ENCODE data around the gene TMEM186. TPM values are rescaled to one million over a fixed set of nuclear protein-coding genes. Genes with fewer than 3 reads are reported as not detected.

Gene TMEM186
- total and polyA plus RNA-seq, 3 experiments from 2014 or later: 11.8 to 16.4 (median 15.6) TPM

GRCh38 chr16:8832717-8833105 is 35.3 kb upstream of the TMEM186 start:
- peaks cover 18% of the 10 kb centered on the region for H3K36me3 ChIP-seq (ENCODE audit: insufficient read depth, low read length)
- Mint-ChIP-seq H3K4me3 (peak overlapping the region in 1 of 7 donors; percentile 82), H3K9me3 (no peaks in the 10 kb centered on the region), H3K27ac (peak overlapping the region in 4 of 8 donors; percentile 46 to 94 (median 69)), H3K4me1 (peaks cover 19 to 28% (median 27%) of the 10 kb centered on the region in 3 donors), H3K27me3 (no peaks in the 10 kb centered on the region), H3K36me3 (peaks cover 5 to 41% (median 8%) of the 10 kb centered on the region in 3 donors)
- CTCF ChIA-PET: no interaction called here
- no peak overlapping the region for H3K4me3 ChIP-seq (ENCODE audit: low read length)
- H3K27me3 ChIP-seq (ENCODE audit: insufficient read depth, low read length, poor library complexity, severe bottlenecking): no peaks in the 10 kb centered on the region
- H3K4me1 ChIP-seq (ENCODE audit: insufficient read depth, low read length): no peaks in the 10 kb centered on the region
- no peak overlapping the region for H3K27ac ChIP-seq (ENCODE audit: low read depth, low read length)
- H3K9me3 ChIP-seq (ENCODE audit: low read length): no peaks in the 10 kb centered on the region
- POLR2A ChIA-PET: no interaction called here
- no peak for DNase-seq

- Histone ChIP-seq H3K4me3 (ENCODE audit: low read length) (no peak overlapping the region), H3K27ac (ENCODE audit: low read depth, low read length) (no peak overlapping the region), H3K36me3 (ENCODE audit: insufficient read depth, low read length) (peaks cover 18% of the 10 kb centered on the region), H3K4me1 (ENCODE audit: insufficient read depth, low read length) (no peaks in the 10 kb centered on the region), H3K27me3 (ENCODE audit: insufficient read depth, low read length, poor library complexity, severe bottlenecking) (no peaks in the 10 kb centered on the region), H3K9me3 (ENCODE audit: low read length) (no peaks in the 10 kb centered on the region)
- peaks cover 5 to 41% (median 8%) of the 10 kb centered on the region in 3 donors for H3K36me3 Mint-ChIP-seq
- peak overlapping the region in 2 of 8 donors; percentile 58 to 74 for H3K27ac Mint-ChIP-seq
- no peaks in the 10 kb centered on the region for H3K27me3 Mint-ChIP-seq
- peaks cover 19 to 28% (median 27%) of the 10 kb centered on the region in 3 donors for H3K4me1 Mint-ChIP-seq
- CTCF ChIA-PET: no interaction called here
- DNase-seq: no peak
- POLR2A ChIA-PET: no interaction called here
- H3K4me3 Mint-ChIP-seq: peak overlapping the region in 1 of 7 donors; percentile 82
- no peaks in the 10 kb centered on the region for H3K9me3 Mint-ChIP-seq
Observed at GRCh38 chr16:8831871-8832716, 34.7 kb upstream of the TMEM186 start.

GRCh38 chr16:8831450-8831849 is 34.0 kb upstream of the TMEM186 start:
- Histone ChIP-seq H3K4me3 (ENCODE audit: low read length) (no peak overlapping the region), H3K4me1 (ENCODE audit: insufficient read depth, low read length) (no peaks in the 10 kb centered on the region), H3K27ac (ENCODE audit: low read depth, low read length) (no peak overlapping the region), H3K27me3 (ENCODE audit: insufficient read depth, low read length, poor library complexity, severe bottlenecking) (no peaks in the 10 kb centered on the region), H3K9me3 (ENCODE audit: low read length) (no peaks in the 10 kb centered on the region), H3K36me3 (ENCODE audit: insufficient read depth, low read length) (peaks cover 18% of the 10 kb centered on the region)
- peak overlapping the region in 1 of 8 donors; percentile 38 for H3K27ac Mint-ChIP-seq
- H3K36me3 Mint-ChIP-seq: peaks cover 5 to 44% (median 8%) of the 10 kb centered on the region in 3 donors
- peaks cover 19 to 28% (median 27%) of the 10 kb centered on the region in 3 donors for H3K4me1 Mint-ChIP-seq
- ChIA-PET POLR2A (no interaction called here), CTCF (interaction anchor here (1.0 kb wide), 1 partner anchor 22 kb away, joined by 3 read pairs; no protein-coding TSS in a partner anchor)
- no peak overlapping the region for H3K4me3 Mint-ChIP-seq
- no peaks in the 10 kb centered on the region for H3K9me3 Mint-ChIP-seq
- DNase-seq: no peak
- H3K27me3 Mint-ChIP-seq: no peaks in the 10 kb centered on the region

- H3K27me3 ChIP-seq (ENCODE audit: insufficient read depth, low read length, poor library complexity, severe bottlenecking): no peaks in the 10 kb centered on the region
- no peak overlapping the region for H3K27ac ChIP-seq (ENCODE audit: low read depth, low read length)
- Mint-ChIP-seq H3K4me3 (no peak overlapping the region), H3K27ac (no peak overlapping the region), H3K9me3 (no peaks in the 10 kb centered on the region), H3K4me1 (peaks cover 14 to 23% (median 17%) of the 10 kb centered on the region in 3 donors), H3K27me3 (no peaks in the 10 kb centered on the region), H3K36me3 (peaks cover 5 to 56% (median 12%) of the 10 kb centered on the region in 3 donors)
- no peak overlapping the region for H3K4me3 ChIP-seq (ENCODE audit: low read length)
- ChIA-PET CTCF (no interaction called here), POLR2A (no interaction called here)
- no peak for DNase-seq
- no peaks in the 10 kb centered on the region for H3K9me3 ChIP-seq (ENCODE audit: low read length)
- H3K4me1 ChIP-seq (ENCODE audit: insufficient read depth, low read length): no peaks in the 10 kb centered on the region
- H3K36me3 ChIP-seq (ENCODE audit: insufficient read depth, low read length): peaks cover 18% of the 10 kb centered on the region
Observed at GRCh38 chr16:8828541-8829165, 31.2 kb upstream of the TMEM186 start.

- ChIA-PET POLR2A (no interaction called here), CTCF (no interaction called here)
- no peaks in the 10 kb centered on the region for H3K4me1 ChIP-seq (ENCODE audit: insufficient read depth, low read length)
- no peaks in the 10 kb centered on the region for H3K9me3 ChIP-seq (ENCODE audit: low read length)
- H3K36me3 ChIP-seq (ENCODE audit: insufficient read depth, low read length): peaks cover 9% of the 10 kb centered on the region
- peaks cover 5 to 64% (median 12%) of the 10 kb centered on the region in 3 donors for H3K36me3 Mint-ChIP-seq
- H3K4me1 Mint-ChIP-seq: peaks cover 6 to 11% (median 9%) of the 10 kb centered on the region in 3 donors
- no peak overlapping the region for H3K27ac ChIP-seq (ENCODE audit: low read depth, low read length)
- no peaks in the 10 kb centered on the region for H3K9me3 Mint-ChIP-seq
- no peaks in the 10 kb centered on the region for H3K27me3 Mint-ChIP-seq
- no peak overlapping the region for H3K4me3 ChIP-seq (ENCODE audit: low read length)
- no peak overlapping the region for H3K4me3 Mint-ChIP-seq
- peak overlapping the region in 1 of 8 donors; percentile 50 for H3K27ac Mint-ChIP-seq
- H3K27me3 ChIP-seq (ENCODE audit: insufficient read depth, low read length, poor library complexity, severe bottlenecking): no peaks in the 10 kb centered on the region
- no peak for DNase-seq
Observed at GRCh38 chr16:8826278-8826879, 28.9 kb upstream of the TMEM186 start.

- no peak overlapping the region for H3K27ac ChIP-seq (ENCODE audit: low read depth, low read length)
- H3K36me3 ChIP-seq (ENCODE audit: insufficient read depth, low read length): peaks cover 12% of the 10 kb centered on the region
- Mint-ChIP-seq H3K36me3 (peaks cover 1 to 63% (median 12%) of the 10 kb centered on the region in 3 donors), H3K9me3 (no peaks in the 10 kb centered on the region), H3K27me3 (no peaks in the 10 kb centered on the region), H3K4me3 (no peak overlapping the region), H3K27ac (peak overlapping the region in 3 of 8 donors; percentile 5 to 85 (median 61)), H3K4me1 (peaks cover 10 to 14% (median 12%) of the 10 kb centered on the region in 3 donors)
- CTCF ChIA-PET: no interaction called here
- no peak overlapping the region for H3K4me3 ChIP-seq (ENCODE audit: low read length)
- H3K4me1 ChIP-seq (ENCODE audit: insufficient read depth, low read length): peaks cover 3% of the 10 kb centered on the region
- no peaks in the 10 kb centered on the region for H3K27me3 ChIP-seq (ENCODE audit: insufficient read depth, low read length, poor library complexity, severe bottlenecking)
- no peak for DNase-seq
- H3K9me3 ChIP-seq (ENCODE audit: low read length): no peaks in the 10 kb centered on the region
- POLR2A ChIA-PET: no interaction called here
Observed at GRCh38 chr16:8822403-8822802, 25.0 kb upstream of the TMEM186 start.

- CTCF ChIA-PET: interaction anchor here (1.3 kb wide), 2 partner anchors 60 to 319 kb away, joined by 3 to 5 read pairs; no protein-coding TSS in a partner anchor
- no peak for DNase-seq
- peaks cover 14% of the 10 kb centered on the region for H3K36me3 ChIP-seq (ENCODE audit: insufficient read depth, low read length)
- peaks cover 12% of the 10 kb centered on the region for H3K4me1 ChIP-seq (ENCODE audit: insufficient read depth, low read length)
- Mint-ChIP-seq H3K27ac (peak overlapping the region in 4 of 8 donors; percentile 24 to 71 (median 43)), H3K4me3 (no peak overlapping the region), H3K9me3 (no peaks in the 10 kb centered on the region), H3K36me3 (peaks cover 15 to 75% (median 20%) of the 10 kb centered on the region in 3 donors), H3K4me1 (peaks cover 21 to 27% (median 23%) of the 10 kb centered on the region in 3 donors), H3K27me3 (no peaks in the 10 kb centered on the region)
- H3K27me3 ChIP-seq (ENCODE audit: insufficient read depth, low read length, poor library complexity, severe bottlenecking): no peaks in the 10 kb centered on the region
- H3K27ac ChIP-seq (ENCODE audit: low read depth, low read length): no peak overlapping the region
- H3K9me3 ChIP-seq (ENCODE audit: low read length): no peaks in the 10 kb centered on the region
- POLR2A ChIA-PET: interaction anchor here (0.7 kb wide), 1 partner anchor 19 kb away, joined by 3 read pairs; no protein-coding TSS in a partner anchor
- no peak overlapping the region for H3K4me3 ChIP-seq (ENCODE audit: low read length)
Observed at GRCh38 chr16:8819411-8820034, 22.1 kb upstream of the TMEM186 start.
